HG02678 (cell line): ENCODE measurements around the gene SS18.
"Not testable (repeated sequence)": the region's sequence is repeated elsewhere in the genome, so short reads cannot be mapped to it uniquely, and the experiment has no call there.

Experiments
- ATAC-seq: cut with Tn5 transposase; IDR thresholded peaks from one replicate; pipeline ENCODE4 v1.9.1; 2021; ENCODE audit warnings: mild to moderate bottlenecking, moderate library complexity; ENCODE audit not compliant: unreplicated experiment

Gene SS18, protein sequence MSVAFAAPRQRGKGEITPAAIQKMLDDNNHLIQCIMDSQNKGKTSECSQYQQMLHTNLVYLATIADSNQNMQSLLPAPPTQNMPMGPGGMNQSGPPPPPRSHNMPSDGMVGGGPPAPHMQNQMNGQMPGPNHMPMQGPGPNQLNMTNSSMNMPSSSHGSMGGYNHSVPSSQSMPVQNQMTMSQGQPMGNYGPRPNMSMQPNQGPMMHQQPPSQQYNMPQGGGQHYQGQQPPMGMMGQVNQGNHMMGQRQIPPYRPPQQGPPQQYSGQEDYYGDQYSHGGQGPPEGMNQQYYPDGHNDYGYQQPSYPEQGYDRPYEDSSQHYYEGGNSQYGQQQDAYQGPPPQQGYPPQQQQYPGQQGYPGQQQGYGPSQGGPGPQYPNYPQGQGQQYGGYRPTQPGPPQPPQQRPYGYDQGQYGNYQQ

DNA sequence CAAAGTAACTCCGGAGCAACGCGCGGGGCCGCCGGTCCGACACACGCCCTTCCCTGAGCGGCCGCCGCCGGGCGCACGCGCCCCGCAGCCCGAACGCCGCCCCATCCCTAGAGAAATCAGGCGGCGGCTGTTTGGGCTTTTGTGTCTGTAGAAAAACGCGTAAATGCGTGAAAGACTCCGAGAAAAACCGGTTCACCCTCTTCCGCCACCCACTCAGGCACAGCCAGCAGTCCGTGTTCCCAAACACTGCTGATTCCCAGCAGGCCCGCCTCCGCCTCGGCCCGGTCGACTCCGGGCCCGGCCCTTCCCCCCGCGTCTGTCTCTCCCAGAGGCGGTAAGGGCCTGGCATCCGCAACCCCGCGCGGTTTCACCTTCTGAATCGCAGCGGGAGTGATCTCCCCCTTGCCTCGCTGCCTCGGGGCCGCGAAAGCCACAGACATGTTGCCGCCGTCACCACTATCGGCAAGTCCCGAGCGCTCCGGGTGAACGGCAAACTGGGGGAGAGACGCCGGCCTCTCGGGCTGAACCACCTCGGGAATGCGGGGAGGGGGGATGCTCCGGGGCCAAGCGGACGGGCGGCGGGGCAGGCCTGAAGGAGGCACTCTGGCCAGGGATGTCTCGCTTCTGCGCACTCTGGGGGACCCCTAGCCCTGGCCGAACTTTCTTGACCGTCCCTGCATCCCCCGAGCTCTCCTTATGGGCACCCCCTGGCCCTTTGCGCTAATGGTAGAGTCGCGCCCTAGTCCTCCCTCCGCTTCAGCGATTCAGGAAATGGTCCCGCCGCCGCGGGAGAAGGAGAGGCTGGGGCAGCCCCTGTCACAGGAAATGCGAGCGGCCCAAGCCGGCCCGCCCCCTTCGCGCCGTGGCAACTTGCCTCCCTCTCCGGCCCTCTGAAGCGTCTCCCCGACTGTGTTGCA, at the start of gene SS18:
Gene SS18 (minus strand): TSS at position 484 of the 917 bp plus-strand sequence. CDS start 44 bp downstream, at position 440.
- peak; percentile 76 for ATAC-seq

DNA sequence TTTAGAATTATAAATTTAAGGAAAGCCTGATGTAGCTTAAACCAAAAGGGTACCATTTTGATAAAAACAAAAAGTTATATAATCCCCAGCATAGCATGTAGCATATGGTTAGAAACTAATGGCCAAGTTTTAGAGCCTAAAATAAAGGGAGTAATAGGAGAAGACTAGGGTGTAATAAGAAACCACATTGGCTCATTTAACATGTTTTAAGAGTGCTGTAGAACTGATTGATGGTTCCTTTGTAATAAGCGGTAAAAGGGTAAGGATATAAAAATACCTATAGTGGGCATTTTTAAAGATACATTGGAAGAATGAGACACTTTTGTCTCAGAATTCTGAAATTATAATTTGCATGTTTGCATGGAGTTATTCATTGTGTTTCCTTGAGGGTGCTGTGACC, 45.1 kb upstream of the SS18 start:
- ATAC-seq, result no peak

DNA sequence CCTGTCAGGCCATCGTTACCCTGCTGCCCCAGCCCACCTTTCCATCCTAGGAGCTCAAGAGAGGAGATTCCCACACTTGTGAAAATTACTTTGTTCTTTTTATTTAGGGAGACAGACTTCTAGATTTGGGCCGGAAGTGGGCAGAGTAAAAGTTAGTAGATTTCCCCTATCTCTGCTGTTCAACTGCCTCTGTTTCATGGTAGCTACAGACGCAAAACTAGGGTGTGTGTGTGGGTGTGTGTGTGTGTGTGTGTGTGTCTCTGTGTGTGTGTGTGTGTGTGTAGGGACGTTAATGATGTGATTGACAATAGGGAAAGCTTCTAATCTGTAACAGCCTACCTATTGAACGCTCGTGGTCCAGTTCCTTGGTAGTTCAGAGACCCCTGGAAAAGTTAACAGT, 43.7 kb upstream of the SS18 start:
- peak; percentile 26 for ATAC-seq

DNA sequence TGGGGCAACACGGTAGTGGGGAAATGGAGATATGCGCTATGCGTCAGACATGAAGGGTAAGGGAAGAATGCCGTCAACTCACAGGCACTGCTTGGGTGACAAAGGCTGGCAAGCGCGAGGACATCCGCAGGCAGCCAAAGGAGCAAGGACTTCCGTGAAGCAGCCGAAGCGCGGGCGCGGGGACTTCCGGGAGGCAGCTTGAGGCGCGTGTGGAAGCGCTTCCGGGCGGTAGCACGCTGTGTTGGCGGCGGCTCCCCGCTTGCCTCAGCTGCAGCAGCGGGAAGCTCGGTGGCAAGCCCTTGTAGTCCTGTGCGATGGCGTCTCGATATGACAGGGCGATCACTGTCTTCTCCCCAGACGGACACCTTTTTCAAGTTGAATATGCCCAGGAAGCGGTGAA, 43.2 kb upstream of the SS18 start, which contains the start of gene PSMA8:
Gene PSMA8 (plus strand): TSS at position 218 of the 400 bp plus-strand sequence. CDS start 97 bp downstream, at position 315.
- ATAC-seq, result peak; percentile 73

DNA sequence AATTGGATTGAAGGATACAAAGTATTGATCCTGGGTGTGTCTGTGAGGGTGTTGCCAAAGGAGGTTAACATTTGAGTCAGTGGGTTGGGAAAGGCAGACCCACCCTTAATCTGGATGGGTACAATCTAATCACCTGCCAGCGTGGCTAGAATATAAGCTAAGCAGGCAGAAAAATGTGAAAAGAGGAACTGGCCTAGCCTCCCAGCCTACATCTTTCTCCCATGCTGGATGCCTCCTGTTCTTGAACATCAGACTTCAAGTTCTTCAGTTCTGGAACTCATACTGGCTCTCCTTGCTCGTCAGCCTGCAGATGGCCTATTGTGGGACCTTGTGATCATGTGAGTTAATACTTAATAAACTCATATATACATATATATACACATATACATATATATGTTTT, 37.8 kb upstream of the SS18 start:
- ATAC-seq, result not testable (repeated sequence)

DNA sequence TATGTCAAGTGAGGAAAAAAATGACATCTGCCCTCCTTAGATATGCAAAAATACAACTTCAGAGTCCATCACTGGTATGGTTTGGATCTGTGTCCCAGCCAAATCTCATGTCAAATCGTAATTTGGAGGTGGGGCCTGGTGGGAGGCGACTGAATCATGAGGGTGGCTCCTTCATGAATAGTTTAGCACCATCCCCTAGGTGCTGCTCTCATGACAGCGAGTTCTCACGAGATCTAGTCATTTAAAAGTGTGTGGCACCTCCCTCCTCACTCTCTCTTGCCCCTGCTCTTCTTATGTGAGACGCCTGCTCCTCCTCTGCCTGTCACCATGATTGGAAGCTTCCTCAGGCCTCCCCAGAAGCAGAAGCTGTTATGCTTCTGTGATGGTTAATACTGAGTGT, 37.4 kb upstream of the SS18 start:
- ATAC-seq, result no peak

DNA sequence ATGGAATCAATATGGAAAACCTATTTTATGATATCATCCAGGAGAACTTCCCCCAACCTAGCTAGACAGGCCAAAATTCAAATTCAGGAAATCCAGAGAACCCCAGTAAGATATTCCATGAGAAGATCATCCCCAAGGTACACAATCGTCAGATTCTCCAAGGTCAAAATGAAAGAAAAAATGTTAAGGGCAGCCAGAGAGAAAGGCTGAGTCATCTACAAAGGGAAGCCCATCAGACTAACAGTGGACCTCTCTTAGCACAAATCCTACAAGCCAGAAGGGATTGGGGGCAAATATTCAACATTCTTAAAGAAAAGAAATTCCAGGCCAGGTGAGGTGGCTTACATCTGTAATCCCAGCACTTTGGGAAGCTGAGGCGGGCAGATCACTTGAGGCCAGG, 31.6 kb upstream of the SS18 start:
- ATAC-seq, result not testable (repeated sequence)

DNA sequence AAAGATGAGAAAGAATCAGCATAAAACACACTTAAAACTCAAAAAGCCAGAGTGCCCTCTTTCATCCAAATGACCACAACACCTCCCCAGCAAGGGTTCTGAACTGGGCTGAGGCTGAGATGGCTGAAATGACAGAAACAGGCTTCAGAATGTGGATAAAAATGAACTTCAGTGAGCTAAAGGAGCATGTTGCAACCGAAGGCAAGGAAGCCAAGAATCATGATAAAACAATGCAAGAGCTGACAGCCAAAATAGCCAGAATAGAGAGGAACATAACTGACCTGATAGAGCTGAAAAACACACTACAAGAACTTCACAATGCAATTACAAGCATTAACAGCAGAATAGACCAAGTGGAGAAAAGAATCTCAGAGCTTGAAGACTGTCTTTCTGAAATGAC, 31.1 kb upstream of the SS18 start:
- no peak for ATAC-seq

DNA sequence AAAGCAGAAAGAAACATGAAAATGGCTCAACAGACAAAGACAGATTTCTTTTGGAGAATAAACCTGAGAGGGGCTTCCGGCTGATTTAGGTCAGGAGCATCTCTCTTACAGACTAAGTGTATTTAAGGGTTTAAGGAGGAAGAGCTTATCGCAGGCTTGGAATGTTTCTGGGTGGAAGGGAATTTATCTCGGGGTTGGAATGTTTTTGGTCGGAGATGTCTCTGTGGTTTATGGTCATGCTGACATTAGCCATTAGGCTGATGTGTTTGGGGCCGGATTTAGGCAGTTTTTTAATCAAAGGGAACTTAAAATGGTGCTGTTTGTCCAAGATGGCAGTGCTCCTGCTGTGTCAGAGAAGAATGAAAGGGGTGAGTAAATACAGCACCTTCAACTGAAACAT, 28.8 kb upstream of the SS18 start:
- ATAC-seq, result no peak

DNA sequence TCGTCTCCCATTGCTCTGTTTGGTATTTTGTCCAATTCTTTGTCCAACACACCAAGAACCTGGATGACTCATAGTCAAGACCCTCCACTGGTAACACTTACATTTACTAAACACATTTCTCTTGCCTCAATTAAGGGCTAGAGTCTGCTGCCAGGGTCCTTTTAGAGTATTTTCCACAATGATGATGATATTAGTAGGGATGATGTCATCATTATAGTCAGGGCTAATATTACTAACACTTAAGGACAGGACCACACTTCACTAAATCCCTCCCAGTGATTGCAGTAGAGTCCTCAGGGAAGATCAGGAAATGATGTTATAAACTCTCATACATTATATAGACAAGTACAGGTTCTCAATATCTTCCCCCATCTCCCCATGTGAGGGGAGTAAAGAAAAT, 13.6 kb upstream of the SS18 start:
- no peak for ATAC-seq

DNA sequence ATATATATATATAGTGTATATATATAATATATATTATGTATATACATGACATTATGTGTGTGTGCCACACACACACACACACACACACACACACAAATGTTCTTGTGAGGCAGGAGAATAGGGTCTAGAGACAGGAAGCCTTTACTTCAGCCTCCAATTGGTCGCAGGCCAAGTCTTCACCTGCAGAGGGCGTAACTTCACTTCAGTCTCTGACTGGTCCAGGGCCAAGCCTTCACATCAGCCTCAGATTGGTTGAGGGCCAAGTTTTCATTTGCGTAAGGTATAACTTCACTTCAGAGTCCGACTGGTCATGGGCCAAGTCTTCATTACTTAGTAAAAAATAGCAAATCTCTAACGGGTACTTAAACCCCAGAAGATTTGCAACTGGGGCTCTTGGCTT, 13.2 kb upstream of the SS18 start:
- no peak for ATAC-seq

DNA sequence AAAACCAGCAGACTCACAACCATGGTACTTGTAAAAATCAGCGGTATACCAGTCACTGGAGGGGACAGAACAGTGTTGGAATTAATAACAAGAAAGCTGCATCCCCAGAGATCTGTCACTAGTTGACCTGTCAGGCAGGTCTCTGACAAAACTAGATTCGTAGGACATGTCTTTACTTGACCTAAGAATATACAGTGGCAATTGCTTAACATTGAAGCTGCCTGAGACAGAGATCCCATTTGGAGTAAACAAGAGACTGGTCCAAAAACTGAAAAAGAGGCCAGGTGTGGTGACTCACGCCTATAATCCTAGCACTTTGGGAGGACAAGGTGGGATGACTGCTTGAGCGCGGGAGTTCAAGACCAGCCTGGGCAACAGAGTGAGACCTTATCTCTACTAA, 7.2 kb upstream of the SS18 start:
- no peak for ATAC-seq

DNA sequence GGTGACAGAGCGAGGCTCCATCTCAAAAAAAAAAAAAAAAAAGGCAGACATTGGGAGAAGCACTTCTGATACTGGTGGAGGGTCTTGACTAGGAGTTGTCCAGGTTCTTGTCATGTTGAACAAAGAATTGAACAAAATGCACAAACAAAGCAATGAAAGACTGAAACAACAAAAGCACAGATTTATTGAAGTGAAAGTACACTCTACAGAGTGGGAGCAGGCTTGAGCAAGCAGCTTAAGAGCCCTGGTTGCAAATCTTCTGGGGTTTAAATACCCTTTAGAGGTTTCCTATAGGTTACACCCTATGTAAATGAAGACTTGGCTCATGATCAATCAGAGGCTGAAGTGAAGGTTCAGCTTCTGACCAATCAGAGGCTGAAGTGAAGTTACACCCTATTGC, 6.4 kb upstream of the SS18 start:
- ATAC-seq, result no peak

DNA sequence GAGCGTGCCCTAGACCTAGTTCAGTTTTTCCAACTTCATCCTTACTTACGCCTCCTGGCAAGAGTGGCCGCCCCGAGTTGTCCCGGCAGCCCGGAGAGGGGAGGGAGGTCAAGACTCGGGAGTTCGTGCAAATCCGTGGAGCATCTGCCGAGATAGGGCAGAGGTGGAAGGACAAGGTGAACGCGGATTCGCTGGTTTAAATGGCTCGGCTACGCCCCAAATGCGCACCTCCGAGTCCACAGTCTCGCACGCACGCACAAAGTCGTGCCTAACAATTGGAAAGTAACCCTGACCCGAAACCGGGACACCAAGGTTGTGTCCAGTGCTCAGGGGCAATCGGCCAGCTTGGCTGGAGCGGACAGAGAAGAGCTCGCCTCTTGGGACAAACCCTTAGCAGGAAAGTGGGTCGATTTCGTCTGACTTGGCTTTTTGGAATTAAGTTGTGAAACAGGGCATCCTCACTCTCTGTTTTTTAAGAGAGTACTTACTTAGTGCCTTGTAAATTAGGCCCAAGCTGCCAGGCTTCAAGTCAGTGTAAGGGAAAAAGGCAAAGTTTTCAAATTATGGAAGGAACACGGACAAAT, 726 bp upstream of the SS18 start:
- ATAC-seq, result peak; percentile 42

DNA sequence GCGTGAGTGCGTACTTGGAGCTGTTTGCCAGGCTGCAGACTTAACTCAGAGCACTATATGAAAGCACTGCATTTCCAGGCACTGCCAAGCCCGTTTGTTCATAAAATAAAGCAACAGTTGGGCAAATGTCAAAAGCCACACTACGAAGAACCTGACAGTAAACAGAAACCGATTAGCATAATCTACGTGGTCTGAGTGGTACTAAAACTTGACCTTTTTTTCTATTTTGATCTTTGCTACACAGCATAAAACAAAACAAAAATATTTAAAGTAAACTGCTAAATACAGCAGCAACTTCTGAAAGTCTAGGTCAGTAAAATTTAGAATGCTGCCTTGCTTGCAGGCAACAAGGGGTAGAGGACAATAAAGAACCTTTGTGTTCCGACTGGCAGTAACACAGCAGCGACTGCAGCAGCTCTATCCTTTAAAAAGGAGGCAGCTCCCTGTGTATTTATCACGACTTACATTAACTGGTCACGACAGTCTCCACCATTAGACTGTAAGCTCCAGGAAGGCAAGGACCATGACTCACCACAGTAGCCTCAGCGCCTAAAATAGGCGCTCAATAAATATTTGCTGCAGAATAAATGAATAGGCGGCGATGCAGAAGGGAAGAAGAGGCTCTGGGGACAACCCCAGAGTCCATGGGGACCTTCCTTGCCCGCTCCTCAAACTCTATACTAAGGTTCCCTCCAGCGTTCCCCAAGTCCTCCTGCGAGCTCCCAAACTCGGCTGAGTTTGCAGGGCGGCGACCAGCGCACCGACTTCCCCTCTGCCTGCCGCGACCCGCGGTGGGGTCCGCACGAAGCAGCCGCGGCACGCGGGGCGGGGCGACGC, 902 bp downstream of the SS18 start:
- peak; percentile 11 for ATAC-seq

DNA sequence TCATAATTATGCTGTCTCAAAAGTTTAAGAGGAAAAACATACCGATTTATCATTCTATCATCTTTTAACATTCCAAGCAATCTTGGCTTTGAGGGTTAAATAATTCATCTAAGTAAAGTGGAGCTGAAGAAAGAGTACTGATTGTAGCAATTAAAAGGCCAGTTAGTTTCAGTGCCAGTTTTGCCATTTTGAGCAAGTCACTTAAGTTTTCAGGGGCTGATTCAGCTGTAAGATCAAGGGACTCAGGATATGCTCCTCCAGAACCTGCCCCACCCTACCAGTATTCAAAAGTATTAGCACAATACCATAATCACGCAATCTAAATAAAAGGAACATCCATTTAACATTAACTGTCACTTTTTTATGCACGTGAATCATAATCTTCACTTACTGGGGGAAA, 1.9 kb downstream of the SS18 start:
- ATAC-seq, result no peak

DNA sequence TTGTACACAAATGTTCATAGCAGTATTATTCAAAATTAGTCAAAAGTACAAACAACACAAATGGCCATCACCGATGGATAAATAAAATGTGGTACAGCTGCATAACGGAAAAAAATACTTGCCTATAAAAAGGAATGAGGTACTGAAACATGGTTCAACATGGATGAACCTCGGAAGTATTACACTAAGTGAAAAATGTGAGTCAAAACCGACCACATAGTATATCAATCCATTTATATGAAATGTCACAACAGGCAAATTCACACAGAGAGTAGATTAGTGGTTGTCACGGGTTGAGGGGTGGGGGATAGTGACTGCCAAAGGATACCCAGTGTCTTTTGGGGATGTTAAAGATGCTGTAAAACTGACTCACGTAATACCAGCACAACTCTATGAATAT, 3.5 kb downstream of the SS18 start:
- ATAC-seq, result no peak

DNA sequence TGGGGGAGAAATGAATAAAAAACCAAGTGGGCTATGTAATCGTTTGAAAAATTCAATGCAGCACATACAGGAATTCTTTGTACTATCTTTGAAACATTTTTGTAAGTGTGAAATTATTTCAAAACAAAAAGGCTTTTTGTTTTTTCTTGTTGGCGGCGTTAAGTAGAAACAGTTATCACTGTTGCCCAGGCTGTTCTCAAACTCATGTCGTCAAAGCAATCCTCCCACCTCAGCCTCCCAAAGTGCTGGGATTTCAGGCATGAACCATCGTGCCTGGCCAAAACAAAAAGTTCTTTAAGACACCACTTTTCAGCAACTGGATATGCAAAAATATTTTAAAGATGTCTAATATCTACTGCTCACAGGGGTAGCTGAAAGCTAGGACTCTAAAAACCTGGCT, 5.4 kb downstream of the SS18 start:
- ATAC-seq, result no peak

DNA sequence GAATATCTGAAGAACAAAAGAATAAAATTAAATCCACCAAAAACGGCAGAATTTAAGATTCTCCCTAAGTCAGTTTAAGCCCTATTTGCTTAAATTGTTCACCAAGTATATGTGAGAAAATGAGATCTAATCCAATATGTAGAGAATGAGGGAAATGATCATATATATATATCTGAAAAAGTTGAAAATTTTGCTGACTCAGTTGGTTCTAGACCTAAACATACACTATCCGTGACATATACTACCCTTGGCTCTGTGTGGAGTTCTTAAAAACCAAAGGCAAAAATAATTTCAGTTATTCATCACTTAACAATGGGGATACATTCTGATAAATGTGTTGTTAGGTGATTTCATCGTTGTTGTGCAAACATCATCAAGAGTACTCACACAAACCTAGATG, 7.3 kb downstream of the SS18 start:
- ATAC-seq, result no peak

DNA sequence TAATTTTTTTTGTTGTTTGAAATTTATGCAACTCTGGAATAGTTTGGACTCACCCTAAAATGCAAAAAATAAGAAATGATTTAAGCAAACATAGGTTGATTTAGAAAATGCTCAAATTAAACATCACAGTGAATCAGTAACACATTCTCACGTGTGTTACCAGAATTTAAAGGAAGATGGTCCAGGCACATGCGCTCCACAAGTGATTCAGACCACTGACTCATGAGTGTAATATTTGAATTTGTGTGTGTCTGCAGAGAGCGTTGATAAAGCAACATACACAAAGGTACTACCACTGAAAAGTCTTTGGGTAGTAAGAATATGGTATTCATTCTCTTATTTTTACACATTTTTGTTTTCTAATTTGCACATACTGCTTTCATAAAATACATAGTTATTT, 7.9 kb downstream of the SS18 start:
- no peak for ATAC-seq

DNA sequence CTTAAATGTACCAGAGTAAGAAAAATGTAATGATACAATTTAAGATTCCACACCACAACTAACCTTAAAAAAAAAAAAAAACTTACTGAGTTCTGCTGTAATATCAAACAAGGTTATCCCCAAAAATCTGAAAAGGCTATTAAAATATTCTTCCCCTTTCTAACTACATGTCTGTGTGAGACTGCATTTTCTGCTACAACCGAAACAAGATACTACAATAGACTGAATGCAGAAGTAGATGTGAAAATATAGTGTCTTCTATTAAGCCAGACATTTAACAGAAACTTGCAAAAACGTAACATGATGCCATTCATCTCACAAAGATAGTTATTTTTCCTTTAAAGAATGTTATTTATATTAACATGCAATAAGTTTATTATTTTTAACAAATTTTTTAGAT, 16.2 kb downstream of the SS18 start:
- ATAC-seq, result no peak
